K562 (cell line): Measurements from ENCODE around the gene SEMA5A. TPM values are rescaled to one million over a fixed set of nuclear protein-coding genes. Genes with fewer than 3 reads are reported as not detected.

Source experiments
- ATAC-seq: fragments of 200-7000 bp; cut with Tn5 transposase; 3 replicates; pipeline ENCODE4 v1.9.1; 2020; ENCODE audit warnings: moderate library complexity
- BruUV-seq: library from RNA; stranded (reverse); fragments of 400-500 nt; replicated peaks from 2 replicates; lab custom pipeline; 2021; lab: Mats Ljungman, UMichigan
- CTCF ChIA-PET: fragments of 300-600 bp; formaldehyde crosslinking; extraction: SDS; loops from one replicate; lab custom pipeline; 2021; ENCODE audit warnings: low intra/inter-chr PET ratio; lab: Yijun Ruan, JAX
- POLR2A ChIA-PET: fragments of 300-600, 350-650 bp; sonication (Branson Sonifier 250); formaldehyde crosslinking; extraction: SDS; loops from one replicate; lab custom pipeline; 2021; ENCODE audit warnings: antibody characterized with exemption, inconsistent platforms; lab: Yijun Ruan, JAX
- DNase-seq, 4 experiments: peaks; one replicate each; pipeline versions ENCODE4 v3.0.0 to v3.0.0-alpha.2; 2011 to 2018; ENCODE audit warnings: low spot score in 3 of 4, mixed read lengths in 3 of 4; ENCODE audit errors: extremely low read depth in 1 of 4
- FAIRE-seq: peaks from 2 replicates; lab custom pipeline; 2011; peaks lifted over from hg19 to GRCh38; lab: Jason Lieb, UNC
- H2AFZ ChIP-seq: 2 replicates; pipeline ENCODE4 v1.6.0; 2011; ENCODE audit warnings: low read depth, low read length, control low read depth, inconsistent platforms
- H3K27ac ChIP-seq: fragments of 200-600 bp; 3 replicates; pipeline ENCODE4 v1.8.0; 2011; ENCODE audit warnings: low read depth, mild to moderate bottlenecking, control low read depth, inconsistent platforms, low read length, moderate library complexity, mixed read lengths; ENCODE audit errors: extremely low read depth
- H3K27me3 ChIP-seq, 2 experiments: fragments of 300-600 bp in 1 of 2; 2 replicates in 1 of 2; 3 replicates in 1 of 2; pipeline versions ENCODE4 v1.6.0 to v1.8.0; 2011; ENCODE audit warnings: inconsistent platforms in 2 of 2, low read length in 2 of 2, mild to moderate bottlenecking in 1 of 2, mixed read lengths in 1 of 2, moderate library complexity in 1 of 2; ENCODE audit not compliant: control insufficient read depth in 2 of 2, insufficient read depth in 2 of 2
- H3K36me3 ChIP-seq: fragments of 300-600 bp; 3 replicates; pipeline ENCODE4 v1.8.0; 2011; ENCODE audit warnings: mild to moderate bottlenecking, low read length, inconsistent platforms; ENCODE audit not compliant: control insufficient read depth, insufficient read depth
- H3K4me1 ChIP-seq, 2 experiments: fragments of 200-600 bp in 1 of 2; replicated peaks in 1 of 2; 2 replicates in 1 of 2; 3 replicates in 1 of 2; pipeline versions ENCODE4 v1.5.1 to v1.8.0; 2011; ENCODE audit warnings: inconsistent platforms in 2 of 2, low read length in 2 of 2, mild to moderate bottlenecking in 1 of 2, mixed read lengths in 1 of 2, moderate library complexity in 1 of 2; ENCODE audit not compliant: control insufficient read depth in 2 of 2, insufficient read depth in 2 of 2
- H3K4me2 ChIP-seq: 2 replicates; pipeline ENCODE4 v1.6.1; 2011; ENCODE audit warnings: low read length, control low read depth, inconsistent platforms, mixed read lengths; ENCODE audit not compliant: insufficient read depth
- H3K4me3 ChIP-seq: fragments of 200-600 bp; sonication (generic), shearing (Covaris generic); 2 replicates; pipeline ENCODE4 v1.5.1; 2016; ENCODE audit warnings: control low read depth, inconsistent platforms
- H3K79me2 ChIP-seq: fragments of 200-600 bp; 3 replicates; pipeline ENCODE4 v1.8.0; 2011; ENCODE audit warnings: low read length, inconsistent platforms; ENCODE audit not compliant: control insufficient read depth, insufficient read depth
- H3K9ac ChIP-seq, 2 experiments: 2 replicates each; pipeline versions ENCODE4 v1.6.0 to v1.6.1; 2011; ENCODE audit warnings: low read depth in 2 of 2, low read length in 2 of 2, control low read depth in 1 of 2, inconsistent platforms in 1 of 2, mild to moderate bottlenecking in 1 of 2, mixed read lengths in 1 of 2; ENCODE audit not compliant: insufficient read depth in 1 of 2
- H3K9me1 ChIP-seq: one replicate; pipeline ENCODE4 v1.6.0; 2011; ENCODE audit warnings: inconsistent platforms, mild to moderate bottlenecking, low read length, moderate library complexity; ENCODE audit not compliant: control insufficient read depth, insufficient read depth
- H3K9me3 ChIP-seq: replicated peaks from 2 replicates; pipeline ENCODE4 v1.5.1; 2011; ENCODE audit warnings: low read depth, low read length, inconsistent platforms; ENCODE audit not compliant: control insufficient read depth, insufficient read depth
- H4K20me1 ChIP-seq: replicated peaks from 2 replicates; pipeline ENCODE4 v1.6.1; 2011; ENCODE audit warnings: low read length, inconsistent platforms, mixed read lengths; ENCODE audit not compliant: control insufficient read depth, insufficient read depth
- KHSRP ChIP-seq: fragments of 450-650 bp; IDR thresholded peaks from 2 replicates; pipeline ENCODE4 v1.6.1; 2017
- SMARCB1 ChIP-seq: IDR thresholded peaks from 2 replicates; pipeline ENCODE4 v1.6.1; 2011; ENCODE audit warnings: improper control_type of control experiment, low read depth; ENCODE audit not compliant: insufficient read length
- TARDBP ChIP-seq: fragments of 450-650 bp; IDR thresholded peaks from 2 replicates; pipeline ENCODE4 v1.6.1; 2016
- ZKSCAN8 ChIP-seq: fragments of 200-800 bp; sonication (Bioruptor generic); IDR thresholded peaks from 2 replicates; pipeline ENCODE4 v1.6.1; 2016; ENCODE audit warnings: missing genetic modification characterization, missing compliant biosample characterization
- ZNF12 ChIP-seq: sonication (generic); formaldehyde crosslinking; IDR thresholded peaks from 2 replicates; pipeline ENCODE4 v1.4.0; 2020; ENCODE audit warnings: mild to moderate bottlenecking, missing genetic modification reagents
- ZNF324 ChIP-seq: fragments of 250-450 bp; sonication (Bioruptor Pico); IDR thresholded peaks from 2 replicates; pipeline ENCODE4 v1.4.0; 2020; ENCODE audit warnings: mild to moderate bottlenecking
- WGBS: fragments of 100-300 bp; shearing (Covaris generic); methylation state at CpG from one replicate; pipeline ENCODE4 v1.1.6; 2016; ENCODE audit warnings: low coverage, mixed read lengths; ENCODE audit not compliant: insufficient coverage; ENCODE audit errors: missing lambda C conversion rate; 5-methylcytosine and 5-hydroxymethylcytosine counted together
- in situ Hi-C: fragments of 300-500 bp; cut with MboI; formaldehyde crosslinking; loops from 4 replicates; pipeline ENCODE4 v1.15.0; 2018; ENCODE audit warnings: inconsistent platforms, mixed read lengths
- intact Hi-C: fragments of 100-400 bp; cut with micrococcal nuclease; formaldehyde crosslinking; loops from 2 replicates; pipeline ENCODE4 v1.14.2; 2022
- polyA plus RNA-seq, 8 experiments: library from polyadenylated mRNA; depleted of rRNA in 4 of 8; stranded (reverse) in 5 of 8; unstranded in 3 of 8; fragments of >200 nt; fragmentation: Nextera tagmentation in 2 of 8; fragmentation: Illumina TruSeq in 1 of 8; extraction: Ambion mirVana in 2 of 8; extraction: Trizol in 1 of 8; gene quantifications; 2 replicates each; pipeline versions ENCODE4 v1.2.1 to v1.2.3, GENCODE V29; 2011 to 2014; ENCODE audit warnings: inconsistent platforms in 1 of 8, missing spikeins in 1 of 8
- total RNA-seq, 7 experiments: library from RNA; depleted of rRNA in 6 of 7; stranded (reverse); fragments of >200 nt in 6 of 7; fragmentation: Illumina TruSeq in 2 of 7; extraction: Trizol in 2 of 7; gene quantifications; 2 replicates each; pipeline versions ENCODE4 v1.2.1 to v1.2.3, GENCODE V29; 2011 to 2021; ENCODE audit warnings: low replicate concordance in 1 of 7
- TF ChIP-seq, protein P1 (sequence below): fragments of 250-450 bp; sonication (Bioruptor Pico); IDR thresholded peaks from 2 replicates; pipeline ENCODE4 v1.8.0; 2022; ENCODE audit warnings: moderate library complexity, mild to moderate bottlenecking, inconsistent platforms
- TF ChIP-seq, protein P2 (sequence below): sonication (generic); formaldehyde crosslinking; IDR thresholded peaks from 2 replicates; pipeline ENCODE4 v1.8.0; 2022; ENCODE audit warnings: missing genetic modification reagents, mild to moderate bottlenecking, borderline replicate concordance
- TF ChIP-seq, protein P3 (sequence below): fragments of 250-450 bp; sonication (Bioruptor Pico); IDR thresholded peaks from 2 replicates; pipeline ENCODE4 v1.8.0; 2021; ENCODE audit warnings: mild to moderate bottlenecking, moderate library complexity
- TF ChIP-seq, protein P4 (sequence below): fragments of 250-450 bp; sonication (Bioruptor Pico); IDR thresholded peaks from 2 replicates; pipeline ENCODE4 v1.8.0; 2021; ENCODE audit warnings: moderate library complexity, mild to moderate bottlenecking, inconsistent platforms

SEMA5A gene
- total and polyA plus RNA-seq, 9 of the 15 experiments (the other 6 are each of a cell fraction or from before 2014, with no cell fraction given): 0.02 TPM; not detected in 8

DNA sequence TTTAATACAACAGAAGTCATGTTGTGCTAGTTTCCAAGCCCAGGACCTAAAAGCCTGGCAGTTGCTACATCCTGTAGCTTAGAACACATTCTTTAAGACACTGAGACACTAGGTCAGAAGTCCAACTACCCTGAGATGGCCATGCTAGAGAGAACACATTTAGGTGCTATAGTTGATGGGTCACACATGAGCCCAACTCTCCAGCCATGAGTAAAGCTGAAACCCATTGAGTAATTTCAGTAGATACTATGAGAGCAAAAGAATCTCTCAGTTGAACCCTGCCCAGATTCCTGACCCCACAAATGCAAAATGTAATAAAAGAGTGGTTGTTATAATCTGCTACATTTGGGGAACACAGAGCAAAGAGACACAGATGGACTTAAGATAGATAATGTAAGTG is 164.4 kb downstream of the SEMA5A start:
- H3K36me3 ChIP-seq: no peaks in the 10 kb centered on the region
- no TSS peak for BruUV-seq
- ATAC-seq: no peak
- no peak overlapping the region for H2AFZ ChIP-seq
- H3K4me2 ChIP-seq: no peak overlapping the region
- no peaks in the 10 kb centered on the region for H3K4me1 ChIP-seq
- H3K27ac ChIP-seq: no peak overlapping the region
- no peak overlapping the region for H3K9ac ChIP-seq
- TF ChIP-seq KHSRP: no peak
- intact Hi-C loops: no loop called here
- no peak for DNase-seq
- H3K79me2 ChIP-seq: no peaks in the 10 kb centered on the region
- peaks cover 2% of the 10 kb centered on the region; the same call in 1 of the 2 replicates for H3K9me3 ChIP-seq
- H4K20me1 ChIP-seq: no peaks in the 10 kb centered on the region
- POLR2A ChIA-PET: no interaction called here
- no peak overlapping the region for H3K4me3 ChIP-seq
- H3K9me1 ChIP-seq: no peaks in the 10 kb centered on the region
- in situ Hi-C loops: no loop called here
- CTCF ChIA-PET: no interaction called here
- FAIRE-seq: no peak
- H3K27me3 ChIP-seq: no peaks in the 10 kb centered on the region

DNA sequence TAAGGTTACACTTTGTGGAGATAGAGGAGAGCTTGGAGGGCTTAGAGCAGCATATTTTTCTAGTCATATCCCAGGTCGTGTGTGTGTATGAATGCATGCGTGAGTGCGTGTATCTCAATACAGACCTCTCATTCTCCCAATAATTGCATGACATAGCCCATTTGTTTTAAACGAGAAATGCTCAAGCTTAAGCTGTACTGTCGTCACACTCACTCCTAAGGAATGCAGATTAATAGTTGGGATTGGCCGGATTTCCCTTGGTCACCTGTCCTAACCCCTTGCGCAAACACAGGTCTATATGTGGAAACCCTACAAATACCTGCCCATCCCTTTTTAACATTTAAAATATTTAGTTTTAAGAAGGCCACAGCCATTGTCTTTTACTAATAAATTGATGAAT is 165.8 kb downstream of the SEMA5A start:
- no peak overlapping the region for H3K9ac ChIP-seq
- 3% methylated on average over 7 of the region's 7 CpGs for WGBS
- H3K4me2 ChIP-seq: no peak overlapping the region
- no TSS peak for BruUV-seq
- no peaks in the 10 kb centered on the region for H3K4me1 ChIP-seq
- no peaks in the 10 kb centered on the region for H3K9me1 ChIP-seq
- in situ Hi-C loops: no loop called here
- no peaks in the 10 kb centered on the region for H3K27me3 ChIP-seq
- no peak overlapping the region for H2AFZ ChIP-seq
- CTCF ChIA-PET: no interaction called here
- no peaks in the 10 kb centered on the region for H3K79me2 ChIP-seq
- no peak overlapping the region for H3K27ac ChIP-seq
- no peaks in the 10 kb centered on the region for H3K36me3 ChIP-seq
- intact Hi-C loops: no loop called here
- POLR2A ChIA-PET: no interaction called here
- H4K20me1 ChIP-seq: no peaks in the 10 kb centered on the region
- ATAC-seq (no peak), FAIRE-seq (no peak), DNase-seq (no peak)
- H3K4me3 ChIP-seq: no peak overlapping the region
- H3K9me3 ChIP-seq: peaks cover 2% of the 10 kb centered on the region; the same call in 1 of the 2 replicates
- no peak for TF ChIP-seq ZNF324 (CRISPR knock-in tag)
- TF ChIP-seq ZNF12 (CRISPR knock-in tag): no peak
- TF ChIP-seq, protein P1, sequence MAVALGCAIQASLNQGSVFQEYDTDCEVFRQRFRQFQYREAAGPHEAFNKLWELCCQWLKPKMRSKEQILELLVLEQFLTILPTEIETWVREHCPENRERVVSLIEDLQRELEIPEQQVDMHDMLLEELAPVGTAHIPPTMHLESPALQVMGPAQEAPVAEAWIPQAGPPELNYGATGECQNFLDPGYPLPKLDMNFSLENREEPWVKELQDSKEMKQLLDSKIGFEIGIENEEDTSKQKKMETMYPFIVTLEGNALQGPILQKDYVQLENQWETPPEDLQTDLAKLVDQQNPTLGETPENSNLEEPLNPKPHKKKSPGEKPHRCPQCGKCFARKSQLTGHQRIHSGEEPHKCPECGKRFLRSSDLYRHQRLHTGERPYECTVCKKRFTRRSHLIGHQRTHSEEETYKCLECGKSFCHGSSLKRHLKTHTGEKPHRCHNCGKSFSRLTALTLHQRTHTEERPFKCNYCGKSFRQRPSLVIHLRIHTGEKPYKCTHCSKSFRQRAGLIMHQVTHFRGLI (CRISPR knock-in tag): no peak
- TF ChIP-seq, protein P2, sequence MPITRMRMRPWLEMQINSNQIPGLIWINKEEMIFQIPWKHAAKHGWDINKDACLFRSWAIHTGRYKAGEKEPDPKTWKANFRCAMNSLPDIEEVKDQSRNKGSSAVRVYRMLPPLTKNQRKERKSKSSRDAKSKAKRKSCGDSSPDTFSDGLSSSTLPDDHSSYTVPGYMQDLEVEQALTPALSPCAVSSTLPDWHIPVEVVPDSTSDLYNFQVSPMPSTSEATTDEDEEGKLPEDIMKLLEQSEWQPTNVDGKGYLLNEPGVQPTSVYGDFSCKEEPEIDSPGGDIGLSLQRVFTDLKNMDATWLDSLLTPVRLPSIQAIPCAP (CRISPR knock-in tag): no peak
- no peak for TF ChIP-seq SMARCB1
- TF ChIP-seq, protein P3, sequence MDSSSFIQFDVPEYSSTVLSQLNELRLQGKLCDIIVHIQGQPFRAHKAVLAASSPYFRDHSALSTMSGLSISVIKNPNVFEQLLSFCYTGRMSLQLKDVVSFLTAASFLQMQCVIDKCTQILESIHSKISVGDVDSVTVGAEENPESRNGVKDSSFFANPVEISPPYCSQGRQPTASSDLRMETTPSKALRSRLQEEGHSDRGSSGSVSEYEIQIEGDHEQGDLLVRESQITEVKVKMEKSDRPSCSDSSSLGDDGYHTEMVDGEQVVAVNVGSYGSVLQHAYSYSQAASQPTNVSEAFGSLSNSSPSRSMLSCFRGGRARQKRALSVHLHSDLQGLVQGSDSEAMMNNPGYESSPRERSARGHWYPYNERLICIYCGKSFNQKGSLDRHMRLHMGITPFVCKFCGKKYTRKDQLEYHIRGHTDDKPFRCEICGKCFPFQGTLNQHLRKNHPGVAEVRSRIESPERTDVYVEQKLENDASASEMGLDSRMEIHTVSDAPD (CRISPR knock-in tag): no peak
- TF ChIP-seq TARDBP: no peak
- TF ChIP-seq ZKSCAN8 (CRISPR knock-in tag): no peak
- TF ChIP-seq, protein P4, sequence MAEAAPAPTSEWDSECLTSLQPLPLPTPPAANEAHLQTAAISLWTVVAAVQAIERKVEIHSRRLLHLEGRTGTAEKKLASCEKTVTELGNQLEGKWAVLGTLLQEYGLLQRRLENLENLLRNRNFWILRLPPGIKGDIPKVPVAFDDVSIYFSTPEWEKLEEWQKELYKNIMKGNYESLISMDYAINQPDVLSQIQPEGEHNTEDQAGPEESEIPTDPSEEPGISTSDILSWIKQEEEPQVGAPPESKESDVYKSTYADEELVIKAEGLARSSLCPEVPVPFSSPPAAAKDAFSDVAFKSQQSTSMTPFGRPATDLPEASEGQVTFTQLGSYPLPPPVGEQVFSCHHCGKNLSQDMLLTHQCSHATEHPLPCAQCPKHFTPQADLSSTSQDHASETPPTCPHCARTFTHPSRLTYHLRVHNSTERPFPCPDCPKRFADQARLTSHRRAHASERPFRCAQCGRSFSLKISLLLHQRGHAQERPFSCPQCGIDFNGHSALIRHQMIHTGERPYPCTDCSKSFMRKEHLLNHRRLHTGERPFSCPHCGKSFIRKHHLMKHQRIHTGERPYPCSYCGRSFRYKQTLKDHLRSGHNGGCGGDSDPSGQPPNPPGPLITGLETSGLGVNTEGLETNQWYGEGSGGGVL: no peak
